Kidney (tissue), 2 donors: ENCODE data around the gene ACTRT3. TPM values are rescaled to one million over a fixed set of nuclear protein-coding genes. Genes with fewer than 3 reads are reported as not detected.

Source experiments
- polyA plus RNA-seq: library from polyadenylated mRNA; stranded (reverse); fragments of 350-450 nt; fragmentation: Illumina TruSeq; extraction: RNeasy Lipid Tissue Mini Kit (QIAGEN cat#74804); gene quantifications from one replicate; pipeline ENCODE4 v1.2.3, GENCODE V29; 2014; ENCODE audit warnings: low read depth, low replicate concordance; ENCODE audit not compliant: insufficient read depth
- total RNA-seq: library from RNA; stranded (reverse); fragmentation: NEBNext Ultra II Directional; extraction: Animal tissue kit (Norgen Biotek cat#: 25700); gene quantifications from one replicate; pipeline ENCODE4 v1.2.1, GENCODE V29; 2021
- donor health status: DM: yes; HTN: yes; CAD: no.

Gene ACTRT3
- total and polyA plus RNA-seq, 2 donors from 2014 or later, result 2.9 to 4.5 TPM

Other genes starting within 250 kb of the ACTRT3 start
- 148 TPM for gene MECOM, start 105.8 kb downstream of the ACTRT3 start, total RNA-seq
- 36.0 TPM for gene MECOM, start 105.8 kb downstream of the ACTRT3 start, polyA plus RNA-seq
- gene TERC, start 4.5 kb downstream of the ACTRT3 start, total RNA-seq, result 2.1 TPM
- gene TERC, start 4.5 kb downstream of the ACTRT3 start, polyA plus RNA-seq, result not detected
- gene MYNN, start 3.8 kb upstream of the ACTRT3 start, total RNA-seq, result 14.7 TPM
- gene MYNN, start 3.8 kb upstream of the ACTRT3 start, polyA plus RNA-seq, result 9.6 TPM
- not detected for gene LRRIQ4, start 43.3 kb upstream of the ACTRT3 start, total RNA-seq
- gene LRRIQ4, start 43.3 kb upstream of the ACTRT3 start, polyA plus RNA-seq, result not detected
- gene LRRC34, start 43.3 kb upstream of the ACTRT3 start, total RNA-seq, result 4.0 TPM
- 5.7 TPM for gene LRRC34, start 43.3 kb upstream of the ACTRT3 start, polyA plus RNA-seq
- gene LRRC31, start 100.4 kb upstream of the ACTRT3 start, total RNA-seq, result 0.76 TPM
- not detected for gene LRRC31, start 100.4 kb upstream of the ACTRT3 start, polyA plus RNA-seq
- not detected for gene SAMD7, start 142.0 kb upstream of the ACTRT3 start, total RNA-seq
- gene SAMD7, start 142.0 kb upstream of the ACTRT3 start, polyA plus RNA-seq, result not detected
- gene SEC62, start 197.2 kb upstream of the ACTRT3 start, total RNA-seq, result 139 TPM
- gene SEC62, start 197.2 kb upstream of the ACTRT3 start, polyA plus RNA-seq, result 131 TPM